Astrocyte (in vitro differentiated cells and primary cell): ENCODE data around the gene SOX13. TPM values are rescaled to one million over a fixed set of nuclear protein-coding genes. Genes with fewer than 3 reads are reported as not detected.

Experiments
- DNase-seq: peaks from one replicate; pipeline ENCODE4 v3.0.0-alpha.2; 2010; ENCODE audit warnings: low read depth
- FAIRE-seq: peaks from 2 replicates; lab custom pipeline; 2011; peaks lifted over from hg19 to GRCh38; lab: Jason Lieb, UNC
- H2AFZ ChIP-seq: 2 replicates; pipeline ENCODE4 v1.6.0; 2012; ENCODE audit warnings: low read depth, low read length, inconsistent platforms
- H3K27ac ChIP-seq: 2 replicates; pipeline ENCODE4 v1.5.1; 2011; ENCODE audit warnings: low read depth, low read length, inconsistent platforms
- H3K27me3 ChIP-seq: 2 replicates; pipeline ENCODE4 v1.6.0; 2011; ENCODE audit warnings: low read length, inconsistent platforms; ENCODE audit not compliant: insufficient read depth
- H3K36me3 ChIP-seq: 2 replicates; pipeline ENCODE4 v1.5.1; 2011; ENCODE audit warnings: low read length, inconsistent platforms; ENCODE audit not compliant: insufficient read depth
- H3K4me1 ChIP-seq: 2 replicates; pipeline ENCODE4 v1.5.1; 2011; ENCODE audit warnings: low read length, inconsistent platforms; ENCODE audit not compliant: insufficient read depth
- H3K4me2 ChIP-seq: 2 replicates; pipeline ENCODE4 v1.6.0; 2012; ENCODE audit warnings: low read length, inconsistent platforms
- H3K4me3 ChIP-seq: 2 replicates; pipeline ENCODE4 v1.5.1; 2011; ENCODE audit warnings: low read depth, mild to moderate bottlenecking, low read length, inconsistent platforms; ENCODE audit not compliant: insufficient read depth
- H3K79me2 ChIP-seq: 2 replicates; pipeline ENCODE4 v1.6.0; 2012; ENCODE audit warnings: mild to moderate bottlenecking, low read length, inconsistent platforms; ENCODE audit not compliant: insufficient read depth
- H3K9ac ChIP-seq: 2 replicates; pipeline ENCODE4 v1.6.0; 2012; ENCODE audit warnings: mild to moderate bottlenecking, low read length, inconsistent platforms
- H3K9me3 ChIP-seq: 2 replicates; pipeline ENCODE4 v1.5.1; 2012; ENCODE audit warnings: low read depth, mild to moderate bottlenecking, low read length, inconsistent platforms; ENCODE audit not compliant: insufficient read depth
- H4K20me1 ChIP-seq: 2 replicates; pipeline ENCODE4 v1.6.0; 2012; ENCODE audit warnings: low read length, inconsistent platforms; ENCODE audit not compliant: insufficient read depth
- H3K27ac Mint-ChIP-seq: one replicate; pipeline ENCODE4 v1.8.0; 2021; ENCODE audit warnings: mild to moderate bottlenecking, mixed read lengths; ENCODE audit not compliant: unreplicated experiment
- H3K27me3 Mint-ChIP-seq: one replicate; pipeline ENCODE4 v1.8.0; 2021; ENCODE audit warnings: low read depth, mixed read lengths; ENCODE audit not compliant: unreplicated experiment
- H3K36me3 Mint-ChIP-seq: one replicate; pipeline ENCODE4 v1.8.0; 2021; ENCODE audit warnings: low read depth, mixed read lengths; ENCODE audit not compliant: unreplicated experiment
- H3K4me1 Mint-ChIP-seq: one replicate; pipeline ENCODE4 v1.8.0; 2021; ENCODE audit warnings: low read depth, mixed read lengths; ENCODE audit not compliant: unreplicated experiment
- H3K4me3 Mint-ChIP-seq: one replicate; pipeline ENCODE4 v1.8.0; 2021; ENCODE audit warnings: mild to moderate bottlenecking, moderate library complexity, mixed read lengths; ENCODE audit not compliant: unreplicated experiment
- H3K9me3 Mint-ChIP-seq: one replicate; pipeline ENCODE4 v1.8.0; 2021; ENCODE audit warnings: mild to moderate bottlenecking, mixed read lengths; ENCODE audit not compliant: unreplicated experiment
- CTCF ChIP-seq: IDR thresholded peaks from 2 replicates; pipeline ENCODE4 v1.5.1; 2011; ENCODE audit warnings: low read depth, mild to moderate bottlenecking, inconsistent platforms, low read length, moderate library complexity; ENCODE audit not compliant: insufficient read depth
- EZH2 ChIP-seq: IDR thresholded peaks from 2 replicates; pipeline ENCODE4 v1.6.1; 2012; ENCODE audit warnings: mild to moderate bottlenecking, low read length, inconsistent platforms; ENCODE audit not compliant: insufficient read depth
- total RNA-seq: library from RNA; stranded (reverse); gene quantifications from 2 replicates; pipeline ENCODE4 v1.2.1, GENCODE V29; 2021

Gene SOX13
- total RNA-seq, 1 donor from 2014 or later, result 12.4 TPM

GRCh38 chr1:204032642-204033235, 40.2 kb upstream of the SOX13 start:
- TF ChIP-seq EZH2, result no peak
- TF ChIP-seq CTCF, result no peak
- no peak for FAIRE-seq
- Histone ChIP-seq H3K4me3 (no peak overlapping the region), H4K20me1 (no peaks in the 10 kb centered on the region), H2AFZ (no peak overlapping the region), H3K27ac (no peak overlapping the region), H3K9me3 (no peaks in the 10 kb centered on the region), H3K4me2 (no peak overlapping the region), H3K4me1 (no peaks in the 10 kb centered on the region), H3K9ac (no peak overlapping the region), H3K27me3 (no peaks in the 10 kb centered on the region), H3K36me3 (no peaks in the 10 kb centered on the region), H3K79me2 (no peaks in the 10 kb centered on the region)
- Mint-ChIP-seq H3K36me3 (no peaks in the 10 kb centered on the region), H3K27ac (no peak overlapping the region), H3K4me1 (no peaks in the 10 kb centered on the region), H3K27me3 (peaks cover 22% of the 10 kb centered on the region), H3K9me3 (peaks cover 2% of the 10 kb centered on the region), H3K4me3 (no peak overlapping the region)
- DNase-seq, result no peak

GRCh38 chr1:204033306-204033705, 39.6 kb upstream of the SOX13 start:
- H2AFZ ChIP-seq, result no peak overlapping the region
- no peak for TF ChIP-seq EZH2
- no peak for TF ChIP-seq CTCF
- no peak overlapping the region for H3K4me2 ChIP-seq
- no peaks in the 10 kb centered on the region for H4K20me1 ChIP-seq
- no peak overlapping the region for H3K4me3 ChIP-seq
- H3K27me3 ChIP-seq, result no peaks in the 10 kb centered on the region
- Mint-ChIP-seq H3K27me3 (peaks cover 22% of the 10 kb centered on the region), H3K36me3 (no peaks in the 10 kb centered on the region), H3K9me3 (peaks cover 2% of the 10 kb centered on the region), H3K4me1 (no peaks in the 10 kb centered on the region), H3K4me3 (no peak overlapping the region), H3K27ac (no peak overlapping the region)
- no peaks in the 10 kb centered on the region for H3K9me3 ChIP-seq
- no peaks in the 10 kb centered on the region for H3K4me1 ChIP-seq
- FAIRE-seq (no peak), DNase-seq (no peak)
- H3K9ac ChIP-seq, result no peak overlapping the region
- no peak overlapping the region for H3K27ac ChIP-seq
- H3K79me2 ChIP-seq, result no peaks in the 10 kb centered on the region
- no peaks in the 10 kb centered on the region for H3K36me3 ChIP-seq

- Histone ChIP-seq H3K9me3 (no peaks in the 10 kb centered on the region), H4K20me1 (no peaks in the 10 kb centered on the region), H3K27me3 (no peaks in the 10 kb centered on the region), H3K27ac (no peak overlapping the region), H2AFZ (no peak overlapping the region), H3K4me2 (no peak overlapping the region), H3K36me3 (no peaks in the 10 kb centered on the region), H3K9ac (no peak overlapping the region), H3K4me3 (no peak overlapping the region), H3K79me2 (no peaks in the 10 kb centered on the region), H3K4me1 (peaks cover 8% of the 10 kb centered on the region)
- Mint-ChIP-seq H3K27me3 (peaks cover 23% of the 10 kb centered on the region), H3K4me1 (no peaks in the 10 kb centered on the region), H3K9me3 (peaks cover 2% of the 10 kb centered on the region), H3K4me3 (no peak overlapping the region), H3K36me3 (no peaks in the 10 kb centered on the region), H3K27ac (no peak overlapping the region)
- DNase-seq (no peak), FAIRE-seq (no peak)
- TF ChIP-seq CTCF (no peak), EZH2 (no peak)
Observed at GRCh38 chr1:204036882-204037655, 35.8 kb upstream of the SOX13 start.
